Muscle of leg (tissue), 11 donors: ENCODE results near the gene HNRNPF. TPM values are rescaled to one million over a fixed set of nuclear protein-coding genes. Genes with fewer than 3 reads are reported as not detected.
A peak's percentile ranks its signal among the peaks of the same experiment; 100 is the strongest.

Source experiments
- DNase-seq: peaks from one replicate; pipeline ENCODE4 v3.0.0; 2013
- H3K27ac ChIP-seq: one replicate; pipeline ENCODE4 v1.5.1; 2013; ENCODE audit warnings: mild to moderate bottlenecking, low read length, control low read depth
- H3K27me3 ChIP-seq: one replicate; pipeline ENCODE4 v1.6.1; 2013; ENCODE audit warnings: low read length; ENCODE audit not compliant: control insufficient read depth, insufficient read depth
- H3K36me3 ChIP-seq: one replicate; pipeline ENCODE4 v1.6.1; 2013; ENCODE audit warnings: low read length; ENCODE audit not compliant: control insufficient read depth, insufficient read depth
- H3K4me1 ChIP-seq: one replicate; pipeline ENCODE4 v1.6.1; 2013; ENCODE audit warnings: low read length; ENCODE audit not compliant: control insufficient read depth, insufficient read depth
- H3K4me3 ChIP-seq: one replicate; pipeline ENCODE4 v1.5.1; 2013; ENCODE audit warnings: low read length, control low read depth
- H3K9me3 ChIP-seq: replicated peaks from 2 replicates; pipeline ENCODE4 v1.6.1; 2013; ENCODE audit warnings: low read depth, low read length; ENCODE audit not compliant: control insufficient read depth
- WGBS: methylation state at CpG from one replicate; pipeline ENCODE4 v1.1.5; 2013; ENCODE audit warnings: missing lambda C conversion rate; ENCODE audit not compliant: insufficient coverage; 5-methylcytosine and 5-hydroxymethylcytosine counted together
- polyA plus RNA-seq, 8 donors: library from polyadenylated mRNA; unstranded; fragments of 120-200 nt; gene quantifications; one replicate each; pipeline versions ENCODE4 v1.2.1 to v1.2.3, GENCODE V29; 2013; ENCODE audit warnings: inconsistent platforms in 1 of 8, low replicate concordance in 1 of 8; ENCODE audit not compliant: insufficient read length in 8 of 8, insufficient read depth in 1 of 8
- total RNA-seq: library from RNA; stranded (reverse); fragments of 120-200 nt; gene quantifications from one replicate; pipeline ENCODE4 v1.2.4, GENCODE V29; 2013

Gene HNRNPF
- total and polyA plus RNA-seq, 9 donors: 100 to 151 (median 114) TPM

- Histone ChIP-seq H3K4me3 (no peak overlapping the region), H3K27me3 (no peaks in the 10 kb centered on the region), H3K27ac (no peak overlapping the region), H3K9me3 (no peaks in the 10 kb centered on the region), H3K36me3 (peaks cover 57% of the 10 kb centered on the region), H3K4me1 (peaks cover 13% of the 10 kb centered on the region)
- 78% methylated on average over 2 of the region's 3 CpGs for WGBS
- no peak for DNase-seq
These were observed 16.2 kb downstream of the HNRNPF start for GRCh38 chr10:43392748-43393147.

- Histone ChIP-seq H3K4me3 (no peak overlapping the region), H3K9me3 (no peaks in the 10 kb centered on the region), H3K27me3 (no peaks in the 10 kb centered on the region), H3K4me1 (peaks cover 13% of the 10 kb centered on the region), H3K36me3 (peaks cover 69% of the 10 kb centered on the region), H3K27ac (no peak overlapping the region)
- WGBS: 79% methylated on average over 4 of the region's 6 CpGs
- no peak for DNase-seq
These were observed 17.5 kb downstream of the HNRNPF start for GRCh38 chr10:43391496-43391895.

GRCh38 chr10:43390759-43391158 is 18.2 kb downstream of the HNRNPF start:
- Histone ChIP-seq H3K4me1 (peaks cover 9% of the 10 kb centered on the region), H3K27me3 (no peaks in the 10 kb centered on the region), H3K4me3 (no peak overlapping the region), H3K27ac (no peak overlapping the region), H3K36me3 (peaks cover 71% of the 10 kb centered on the region), H3K9me3 (no peaks in the 10 kb centered on the region)
- peak; percentile 53 for DNase-seq
- 93% methylated on average over 3 of the region's 7 CpGs for WGBS

GRCh38 chr10:43390333-43390732 is 18.7 kb downstream of the HNRNPF start:
- Histone ChIP-seq H3K36me3 (peaks cover 75% of the 10 kb centered on the region), H3K4me3 (no peak overlapping the region), H3K9me3 (no peaks in the 10 kb centered on the region), H3K27me3 (no peaks in the 10 kb centered on the region), H3K4me1 (peaks cover 6% of the 10 kb centered on the region), H3K27ac (no peak overlapping the region)
- no peak for DNase-seq
- WGBS: 68% methylated on average over 4 of the region's 5 CpGs

GRCh38 chr10:43389867-43390266 is 19.1 kb downstream of the HNRNPF start:
- DNase-seq: no peak
- Histone ChIP-seq H3K27me3 (no peaks in the 10 kb centered on the region), H3K36me3 (peaks cover 75% of the 10 kb centered on the region), H3K4me3 (no peak overlapping the region), H3K27ac (no peak overlapping the region), H3K9me3 (no peaks in the 10 kb centered on the region), H3K4me1 (peaks cover 2% of the 10 kb centered on the region)
- 83% methylated on average over 2 of the region's 3 CpGs for WGBS

GRCh38 chr10:43387678-43388032 is 21.3 kb downstream of the HNRNPF start:
- H3K4me1 ChIP-seq: no peaks in the 10 kb centered on the region
- no peak for DNase-seq
- peaks cover 61% of the 10 kb centered on the region for H3K36me3 ChIP-seq
- WGBS: no CpG with 5 or more reads among the region's 5 CpGs
- no peaks in the 10 kb centered on the region for H3K27me3 ChIP-seq
- no peaks in the 10 kb centered on the region for H3K9me3 ChIP-seq
- no peak overlapping the region for H3K4me3 ChIP-seq
- no peak overlapping the region for H3K27ac ChIP-seq

GRCh38 chr10:43386981-43387677 is 21.9 kb downstream of the HNRNPF start:
- no peaks in the 10 kb centered on the region for H3K27me3 ChIP-seq
- WGBS: 93% methylated on average over 29 of the region's 29 CpGs
- H3K4me3 ChIP-seq: no peak overlapping the region
- H3K4me1 ChIP-seq: no peaks in the 10 kb centered on the region
- DNase-seq: no peak
- H3K36me3 ChIP-seq: peaks cover 56% of the 10 kb centered on the region
- no peaks in the 10 kb centered on the region for H3K9me3 ChIP-seq
- no peak overlapping the region for H3K27ac ChIP-seq

- Histone ChIP-seq H3K27me3 (no peaks in the 10 kb centered on the region), H3K9me3 (no peaks in the 10 kb centered on the region), H3K27ac (no peak overlapping the region), H3K4me3 (no peak overlapping the region), H3K36me3 (peaks cover 51% of the 10 kb centered on the region), H3K4me1 (no peaks in the 10 kb centered on the region)
- WGBS: no CpG with 5 or more reads among the region's 4 CpGs
- DNase-seq: no peak
These were observed 22.4 kb downstream of the HNRNPF start for GRCh38 chr10:43386549-43386948.

GRCh38 chr10:43385412-43386004 is 23.5 kb downstream of the HNRNPF start:
- Histone ChIP-seq H3K9me3 (no peaks in the 10 kb centered on the region), H3K27ac (no peak overlapping the region), H3K4me1 (no peaks in the 10 kb centered on the region), H3K27me3 (no peaks in the 10 kb centered on the region), H3K4me3 (no peak overlapping the region), H3K36me3 (peaks cover 40% of the 10 kb centered on the region)
- no peak for DNase-seq
- no CpG with 5 or more reads among the region's 5 CpGs for WGBS

- Histone ChIP-seq H3K27me3 (no peaks in the 10 kb centered on the region), H3K36me3 (peaks cover 31% of the 10 kb centered on the region), H3K27ac (no peak overlapping the region), H3K9me3 (no peaks in the 10 kb centered on the region), H3K4me3 (no peak overlapping the region), H3K4me1 (no peaks in the 10 kb centered on the region)
- DNase-seq: no peak
- WGBS: 74% methylated on average over 5 of the region's 10 CpGs
These were observed 24.4 kb downstream of the HNRNPF start for GRCh38 chr10:43384252-43385221.
